Measurements from ENCODE around the gene ADAMTS3.

ADAMTS3 gene

DNA sequence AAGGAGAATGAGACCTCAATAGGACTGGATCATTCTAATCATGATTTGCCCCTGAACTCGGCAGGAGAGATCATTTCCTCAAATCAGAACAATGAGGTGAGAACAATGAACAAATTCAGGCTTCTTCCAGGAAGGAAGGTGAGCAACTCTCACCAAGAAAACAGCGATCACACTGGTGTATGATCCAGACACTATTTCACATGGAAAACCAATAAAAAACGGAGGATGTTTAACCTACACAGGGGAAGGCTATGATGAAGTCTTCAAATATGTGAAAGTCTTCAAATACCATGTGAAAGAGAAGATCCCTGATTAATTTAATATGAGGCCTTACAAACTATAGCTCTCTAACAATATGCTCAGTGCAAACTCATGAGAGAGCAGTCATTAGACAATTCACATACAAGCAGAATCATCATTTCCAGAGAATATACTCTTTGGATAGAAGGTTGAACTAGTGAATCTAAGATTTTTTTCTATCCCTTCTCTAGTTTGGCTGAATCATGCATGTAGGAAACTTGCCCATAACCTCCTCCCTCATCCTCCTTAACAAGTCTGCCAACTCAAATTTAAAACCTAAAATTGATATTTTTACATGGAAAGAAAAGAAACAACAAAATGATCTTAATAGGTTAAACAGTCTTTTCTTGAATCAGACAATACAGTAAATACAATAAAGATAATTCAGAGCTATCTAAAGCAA is 122.5 kb downstream of the ADAMTS3 start:
- TF ChIP-seq, protein P1, sequence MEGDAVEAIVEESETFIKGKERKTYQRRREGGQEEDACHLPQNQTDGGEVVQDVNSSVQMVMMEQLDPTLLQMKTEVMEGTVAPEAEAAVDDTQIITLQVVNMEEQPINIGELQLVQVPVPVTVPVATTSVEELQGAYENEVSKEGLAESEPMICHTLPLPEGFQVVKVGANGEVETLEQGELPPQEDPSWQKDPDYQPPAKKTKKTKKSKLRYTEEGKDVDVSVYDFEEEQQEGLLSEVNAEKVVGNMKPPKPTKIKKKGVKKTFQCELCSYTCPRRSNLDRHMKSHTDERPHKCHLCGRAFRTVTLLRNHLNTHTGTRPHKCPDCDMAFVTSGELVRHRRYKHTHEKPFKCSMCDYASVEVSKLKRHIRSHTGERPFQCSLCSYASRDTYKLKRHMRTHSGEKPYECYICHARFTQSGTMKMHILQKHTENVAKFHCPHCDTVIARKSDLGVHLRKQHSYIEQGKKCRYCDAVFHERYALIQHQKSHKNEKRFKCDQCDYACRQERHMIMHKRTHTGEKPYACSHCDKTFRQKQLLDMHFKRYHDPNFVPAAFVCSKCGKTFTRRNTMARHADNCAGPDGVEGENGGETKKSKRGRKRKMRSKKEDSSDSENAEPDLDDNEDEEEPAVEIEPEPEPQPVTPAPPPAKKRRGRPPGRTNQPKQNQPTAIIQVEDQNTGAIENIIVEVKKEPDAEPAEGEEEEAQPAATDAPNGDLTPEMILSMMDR (IDR thresholded peaks at IDR 0.05; ENCODE audit: low read depth, low read length), result no peak
- in situ Hi-C loops (cut with HindIII; ENCODE audit: low sequenced_read_pairs), result no loop called here
- no peak overlapping the region for H3K4me3 ChIP-seq (ENCODE audit: low read depth, low read length)
- DNase-seq (ENCODE audit: low read depth, low spot score), result no peak

DNA sequence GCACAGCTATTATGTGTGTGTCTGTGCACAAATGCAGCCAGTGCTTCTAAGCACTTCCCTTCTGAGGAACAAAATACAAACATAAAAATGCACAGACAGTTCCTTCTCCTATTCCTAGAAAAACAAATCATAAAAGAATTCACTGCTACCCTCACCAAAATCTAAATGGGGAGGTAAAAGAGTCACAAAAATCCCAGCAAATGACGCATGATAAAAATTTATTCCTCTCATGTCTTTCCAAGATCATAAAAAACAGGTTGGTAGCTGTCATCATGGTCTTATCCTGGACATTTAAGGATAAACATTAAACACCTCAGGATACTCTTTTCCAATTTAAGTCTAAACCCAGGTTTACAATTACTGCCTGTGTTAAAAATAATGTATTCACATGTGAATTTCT is 124.9 kb downstream of the ADAMTS3 start:
- in situ Hi-C loops (cut with HindIII; ENCODE audit: low sequenced_read_pairs), result no loop called here

DNA sequence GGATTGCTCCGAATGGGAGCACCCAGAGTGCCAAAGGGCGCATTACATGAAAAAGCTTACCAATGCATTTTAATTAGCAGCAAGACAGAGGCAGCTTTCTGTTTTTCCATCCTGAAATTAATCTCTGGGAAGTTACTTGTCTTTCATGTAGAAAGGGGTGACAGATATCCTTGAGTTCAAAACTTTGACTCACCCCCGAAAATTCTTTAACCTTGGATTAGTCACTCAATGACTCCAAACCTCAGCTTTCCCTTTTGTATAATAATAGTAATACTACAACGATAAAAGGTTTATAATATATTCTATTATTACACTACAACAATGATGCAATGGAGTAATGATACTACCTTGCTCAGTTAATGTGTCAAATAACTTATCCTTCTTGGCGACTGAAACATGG is 126.3 kb downstream of the ADAMTS3 start:
- TF ChIP-seq, protein P1 (IDR thresholded peaks at IDR 0.05; ENCODE audit: low read depth, low read length), result no peak
- in situ Hi-C loops (cut with HindIII; ENCODE audit: low sequenced_read_pairs), result no loop called here
- no peak overlapping the region for H3K4me3 ChIP-seq (ENCODE audit: low read depth, low read length)
- no peak for DNase-seq (ENCODE audit: low read depth, low spot score)

More for the DNA sequence above, 124.9 kb downstream of the ADAMTS3 start:
- TF ChIP-seq, protein P1 (IDR thresholded peaks at IDR 0.05; ENCODE audit: low read depth, low read length), result no peak
- DNase-seq (ENCODE audit: low read depth, low spot score), result no peak
- H3K4me3 ChIP-seq (ENCODE audit: low read depth, low read length), result no peak overlapping the region

GRCh38 chr4:72442147-72442546 is 126.9 kb downstream of the ADAMTS3 start:
- no peak overlapping the region for H3K4me3 ChIP-seq (ENCODE audit: low read depth, low read length)
- TF ChIP-seq, protein P1 (IDR thresholded peaks at IDR 0.05; ENCODE audit: low read depth, low read length), result no peak
- DNase-seq (ENCODE audit: low read depth, low spot score), result no peak
- in situ Hi-C loops (cut with HindIII; ENCODE audit: low sequenced_read_pairs), result no loop called here

- H3K4me3 ChIP-seq (ENCODE audit: low read depth, low read length), result no peak overlapping the region
- no peak for DNase-seq (ENCODE audit: low read depth, low spot score)
- in situ Hi-C loops (cut with HindIII; ENCODE audit: low sequenced_read_pairs), result no loop called here
- TF ChIP-seq, protein P1 (IDR thresholded peaks at IDR 0.05; ENCODE audit: low read depth, low read length), result no peak
These were observed 128.6 kb downstream of the ADAMTS3 start for GRCh38 chr4:72440386-72440785.

DNA sequence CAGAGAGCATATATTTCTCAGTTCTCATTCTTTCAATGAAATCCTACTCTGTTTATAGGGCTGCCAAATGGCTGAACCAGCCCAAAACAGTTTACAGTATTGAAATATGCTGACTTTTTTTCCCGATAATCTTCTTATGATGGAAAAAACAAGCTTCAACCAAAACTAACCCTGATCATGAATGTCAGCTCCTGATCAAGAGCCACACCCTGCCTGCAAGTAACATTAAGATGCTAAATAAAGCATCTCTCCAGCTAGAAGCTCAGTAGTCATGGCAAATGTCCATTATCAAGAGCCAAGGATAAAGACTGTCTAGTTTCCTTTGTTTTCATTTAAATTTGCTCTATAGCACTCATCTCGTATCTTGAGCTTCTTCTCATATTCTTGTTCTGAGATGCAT is 136.0 kb downstream of the ADAMTS3 start:
- no peak overlapping the region for H3K4me3 ChIP-seq (ENCODE audit: low read depth, low read length)
- DNase-seq (ENCODE audit: low read depth, low spot score), result no peak
- in situ Hi-C loops (cut with HindIII; ENCODE audit: low sequenced_read_pairs), result no loop called here
- TF ChIP-seq, protein P1 (IDR thresholded peaks at IDR 0.05; ENCODE audit: low read depth, low read length), result no peak
